MCF 10A (cell line): ENCODE measurements around the gene POU5F1. TPM values are rescaled to one million over a fixed set of nuclear protein-coding genes. Genes with fewer than 3 reads are reported as not detected.

Experiments used
- BruUV-seq: library from RNA; stranded (reverse); fragments of 400-500 nt; replicated peaks from 2 replicates; lab custom pipeline; 2021; lab: Mats Ljungman, UMichigan
- CTCF ChIA-PET: fragments of 300-600 bp; sonication (Branson Sonifier 250); formaldehyde crosslinking; extraction: SDS; loops from one replicate; lab custom pipeline; 2021; ENCODE audit warnings: antibody characterized with exemption, inconsistent platforms; lab: Yijun Ruan, JAX
- POLR2A ChIA-PET: fragments of 300-600, 350-650 bp; sonication (Branson Sonifier 250); formaldehyde crosslinking; extraction: SDS; loops from one replicate; lab custom pipeline; 2020; ENCODE audit warnings: antibody characterized with exemption, inconsistent platforms; lab: Yijun Ruan, JAX
- DNase-seq: peaks from one replicate; pipeline ENCODE4 v3.0.0-alpha.2; 2018; ENCODE audit not compliant: unreplicated experiment
- H3K27ac Mint-ChIP-seq: one replicate; pipeline ENCODE4 v1.8.0; 2022; ENCODE audit warnings: mild to moderate bottlenecking, low read depth, mixed read lengths; ENCODE audit not compliant: unreplicated experiment
- H3K27me3 Mint-ChIP-seq: one replicate; pipeline ENCODE4 v1.8.0; 2022; ENCODE audit warnings: mixed read lengths; ENCODE audit not compliant: insufficient read depth, unreplicated experiment
- H3K36me3 Mint-ChIP-seq: one replicate; pipeline ENCODE4 v1.8.0; 2022; ENCODE audit warnings: mild to moderate bottlenecking, moderate library complexity, mixed read lengths; ENCODE audit not compliant: insufficient read depth, unreplicated experiment
- H3K4me1 Mint-ChIP-seq: one replicate; pipeline ENCODE4 v1.8.0; 2022; ENCODE audit warnings: mixed read lengths; ENCODE audit not compliant: insufficient read depth, unreplicated experiment
- H3K4me3 Mint-ChIP-seq: one replicate; pipeline ENCODE4 v1.8.0; 2022; ENCODE audit warnings: mild to moderate bottlenecking, moderate library complexity, mixed read lengths; ENCODE audit not compliant: unreplicated experiment
- H3K9me3 Mint-ChIP-seq: one replicate; pipeline ENCODE4 v1.8.0; 2022; ENCODE audit warnings: mixed read lengths; ENCODE audit not compliant: unreplicated experiment
- intact Hi-C: fragments of 100-400 bp; cut with micrococcal nuclease; formaldehyde crosslinking; loops from 2 replicates; pipeline ENCODE4 v1.14.1; 2022
- total RNA-seq: library from RNA; stranded (reverse); gene quantifications from 2 replicates; pipeline ENCODE4 v1.2.3, GENCODE V29; 2022
- TF ChIP-seq, protein P1 (sequence below): fragments of 200-600 bp; IDR thresholded peaks from one replicate; pipeline ENCODE4 v1.8.0; 2022; ENCODE audit warnings: antibody characterized with exemption, mild to moderate bottlenecking; ENCODE audit not compliant: unreplicated experiment

The POU5F1 gene
- total RNA-seq, 1 experiment from 2014 or later = 1.5 TPM

DNA sequence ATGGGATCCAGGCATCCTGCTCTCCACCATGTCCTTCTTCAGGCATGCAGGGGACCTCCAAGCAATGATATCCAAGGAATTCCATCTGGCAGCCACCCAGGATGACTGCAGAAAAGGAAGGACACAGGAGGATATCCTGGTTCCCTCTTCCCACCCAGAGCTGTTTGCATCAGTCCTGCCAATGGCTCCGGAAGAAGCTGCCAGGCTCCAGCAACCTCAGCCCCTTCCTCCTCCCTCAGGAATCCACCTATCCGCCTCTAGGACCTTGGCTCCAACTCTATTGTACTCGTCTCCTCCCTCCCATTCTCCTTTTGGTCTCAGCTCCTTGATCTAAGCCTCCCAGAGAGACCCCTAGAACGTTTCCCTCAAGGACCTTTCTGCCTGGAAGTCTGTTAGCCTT is 30.9 kb downstream of the POU5F1 start:
- ChIA-PET CTCF (interaction anchor here (1.6 to 3.2 kb wide), 4 partner anchors 10 to 228 kb away, joined by 14 to 30 read pairs (median 20); no protein-coding TSS in a partner anchor), POLR2A (interaction anchor here (0.8 to 2.1 kb wide), 3 partner anchors 19 to 57 kb away, joined by 3 to 8 read pairs (median 4); partner anchors contain the start of gene TCF19)
- Mint-ChIP-seq H3K36me3 (peaks cover 16% of the 10 kb centered on the region), H3K27ac (no peak overlapping the region), H3K4me1 (peaks cover 15% of the 10 kb centered on the region), H3K27me3 (no peaks in the 10 kb centered on the region), H3K4me3 (no peak overlapping the region), H3K9me3 (no peaks in the 10 kb centered on the region)
- intact Hi-C loops = no loop called here
- TF ChIP-seq, protein P1, sequence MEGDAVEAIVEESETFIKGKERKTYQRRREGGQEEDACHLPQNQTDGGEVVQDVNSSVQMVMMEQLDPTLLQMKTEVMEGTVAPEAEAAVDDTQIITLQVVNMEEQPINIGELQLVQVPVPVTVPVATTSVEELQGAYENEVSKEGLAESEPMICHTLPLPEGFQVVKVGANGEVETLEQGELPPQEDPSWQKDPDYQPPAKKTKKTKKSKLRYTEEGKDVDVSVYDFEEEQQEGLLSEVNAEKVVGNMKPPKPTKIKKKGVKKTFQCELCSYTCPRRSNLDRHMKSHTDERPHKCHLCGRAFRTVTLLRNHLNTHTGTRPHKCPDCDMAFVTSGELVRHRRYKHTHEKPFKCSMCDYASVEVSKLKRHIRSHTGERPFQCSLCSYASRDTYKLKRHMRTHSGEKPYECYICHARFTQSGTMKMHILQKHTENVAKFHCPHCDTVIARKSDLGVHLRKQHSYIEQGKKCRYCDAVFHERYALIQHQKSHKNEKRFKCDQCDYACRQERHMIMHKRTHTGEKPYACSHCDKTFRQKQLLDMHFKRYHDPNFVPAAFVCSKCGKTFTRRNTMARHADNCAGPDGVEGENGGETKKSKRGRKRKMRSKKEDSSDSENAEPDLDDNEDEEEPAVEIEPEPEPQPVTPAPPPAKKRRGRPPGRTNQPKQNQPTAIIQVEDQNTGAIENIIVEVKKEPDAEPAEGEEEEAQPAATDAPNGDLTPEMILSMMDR = no peak
- no TSS peak for BruUV-seq
- no peak for DNase-seq

DNA sequence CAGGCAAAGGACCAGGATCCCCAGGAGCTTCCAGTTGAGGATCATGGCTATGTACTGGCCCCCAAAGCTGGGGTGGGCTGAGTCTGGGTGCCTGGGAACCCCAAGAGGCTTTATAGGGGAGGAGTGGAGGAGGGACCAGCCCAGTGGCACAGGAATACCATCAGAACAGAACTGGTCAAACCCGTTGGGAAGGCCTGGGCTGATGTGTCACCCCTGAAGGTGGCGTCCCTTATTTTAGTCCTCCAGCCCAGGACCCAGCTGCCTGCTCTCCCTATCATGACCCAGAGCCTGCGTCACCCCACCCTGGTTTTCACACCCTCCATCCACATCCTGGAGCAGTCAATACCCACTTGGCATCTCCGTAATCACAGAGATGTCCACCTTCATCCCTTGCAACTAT is 31.5 kb downstream of the POU5F1 start, which contains the start of gene PSORS1C2:
Gene PSORS1C2 (minus strand): TSS at position 85 of the 400 bp plus-strand sequence. CDS start 40 bp downstream, at position 45.
- no TSS peak for BruUV-seq
- H3K27me3 Mint-ChIP-seq = no peaks in the 10 kb centered on the region
- TF ChIP-seq, protein P1 = no peak
- no peak within 1 kb of the TSS for H3K4me3 Mint-ChIP-seq
- CTCF ChIA-PET = interaction anchor here (0.6 to 3.2 kb wide), 8 partner anchors 10 to 228 kb away, joined by 3 to 30 read pairs (median 12); no protein-coding TSS in a partner anchor
- POLR2A ChIA-PET = interaction anchor here (0.8 to 2.1 kb wide), 3 partner anchors 19 to 58 kb away, joined by 3 to 8 read pairs (median 4); partner anchors contain the start of gene TCF19
- intact Hi-C loops = no loop called here
- no peak for DNase-seq
- H3K36me3 Mint-ChIP-seq = peaks cover 15% of the 10 kb centered on the region
- H3K27ac Mint-ChIP-seq = no peak within 1 kb of the TSS
- H3K9me3 Mint-ChIP-seq = no peaks in the 10 kb centered on the region
- peaks cover 15% of the 10 kb centered on the region for H3K4me1 Mint-ChIP-seq

DNA sequence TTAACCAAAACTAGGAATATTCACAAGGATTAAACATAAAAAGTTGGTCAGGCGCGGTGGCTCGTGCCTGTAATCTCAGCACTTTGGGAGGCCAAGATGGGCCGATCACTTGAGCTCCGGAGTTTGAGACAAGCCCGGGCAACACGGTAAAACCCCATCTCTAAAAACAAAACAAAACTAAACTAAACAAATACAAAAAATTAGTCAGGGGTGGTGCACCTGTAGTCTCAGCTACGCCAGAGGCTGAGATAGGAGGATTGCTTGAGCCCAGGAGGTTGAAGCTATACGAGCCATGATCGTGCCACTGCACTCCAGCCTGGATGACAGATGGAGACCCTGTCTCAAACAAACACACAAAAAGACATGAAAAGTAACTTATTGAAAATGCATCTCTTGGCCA is 34.8 kb downstream of the POU5F1 start:
- Mint-ChIP-seq H3K36me3 (peaks cover 6% of the 10 kb centered on the region), H3K27ac (no peak overlapping the region), H3K27me3 (no peaks in the 10 kb centered on the region), H3K9me3 (no peaks in the 10 kb centered on the region), H3K4me1 (peaks cover 15% of the 10 kb centered on the region), H3K4me3 (no peak overlapping the region)
- ChIA-PET POLR2A (interaction anchor here (0.6 to 1.4 kb wide), 2 partner anchors 231 to 313 kb away, joined by 4 to 5 read pairs; no protein-coding TSS in a partner anchor), CTCF (interaction anchor here (0.7 to 1.1 kb wide), 4 partner anchors 9 to 231 kb away, joined by 3 to 5 read pairs (median 4); no protein-coding TSS in a partner anchor)
- DNase-seq = no peak
- TF ChIP-seq, protein P1 = no peak
- intact Hi-C loops = no loop called here
- BruUV-seq = no TSS peak

DNA sequence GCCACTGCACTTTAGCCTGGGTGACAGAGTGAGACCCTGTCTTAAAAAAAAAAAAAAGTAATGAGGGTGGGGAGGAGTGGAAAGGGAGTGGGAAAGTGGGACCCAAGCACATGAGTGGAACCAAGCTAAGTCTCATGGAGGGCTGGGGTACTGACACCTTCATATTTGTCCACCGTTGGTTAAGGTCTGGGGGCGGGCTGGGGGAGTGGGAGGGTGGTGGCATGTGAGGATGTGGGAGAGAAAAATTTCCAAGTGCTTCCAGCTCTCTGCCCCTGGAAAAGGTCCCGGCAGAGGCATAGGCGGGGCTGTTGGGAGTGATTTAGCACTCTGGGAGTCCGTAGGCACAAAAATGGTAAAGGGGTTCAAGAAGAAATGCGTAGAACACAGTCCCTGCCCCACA is 37.7 kb downstream of the POU5F1 start:
- no peak overlapping the region for H3K27ac Mint-ChIP-seq
- peaks cover 9% of the 10 kb centered on the region for H3K4me1 Mint-ChIP-seq
- POLR2A ChIA-PET = interaction anchor here (1.1 kb wide), 1 partner anchor 17 kb away, joined by 4 read pairs; no protein-coding TSS in a partner anchor

More for the DNA sequence above, 37.7 kb downstream of the POU5F1 start:
- TF ChIP-seq, protein P1 = no peak
- peaks cover 11% of the 10 kb centered on the region for H3K36me3 Mint-ChIP-seq
- intact Hi-C loops = no loop called here
- H3K4me3 Mint-ChIP-seq = no peak overlapping the region
- no peak for DNase-seq
- no peaks in the 10 kb centered on the region for H3K9me3 Mint-ChIP-seq
- no peaks in the 10 kb centered on the region for H3K27me3 Mint-ChIP-seq
- CTCF ChIA-PET = interaction anchor here (0.5 to 2.7 kb wide), 8 partner anchors 8 to 1735 kb away, joined by 3 to 13 read pairs (median 4); partner anchors contain the start of gene PSORS1C1
- no TSS peak for BruUV-seq
